Stimulated activated naive CD4-positive, alpha-beta T cell (primary cell): Measurements from ENCODE around the gene MAPT.
A peak's percentile ranks its signal among the peaks of the same experiment; 100 is the strongest.
"Not testable (repeated sequence)": the region's sequence is repeated elsewhere in the genome, so short reads cannot be mapped to it uniquely, and the experiment has no call there.

Source experiments
- DNase-seq, 6 experiments: peaks; one replicate each; lab custom pipeline; 2025; lab: John Stamatoyannopoulos, UW

Gene MAPT

GRCh38 chr17:46011711-46012505, 117.6 kb downstream of the MAPT start:
- no peak for DNase-seq

GRCh38 chr17:46012506-46013079, 118.2 kb downstream of the MAPT start:
- DNase-seq: no peak

GRCh38 chr17:46013127-46013501, 118.8 kb downstream of the MAPT start:
- DNase-seq: no peak

GRCh38 chr17:46013502-46014165, 119.3 kb downstream of the MAPT start:
- no peak for DNase-seq

GRCh38 chr17:46019408-46019925, 125.1 kb downstream of the MAPT start:
- DNase-seq: not testable (repeated sequence)

DNA sequence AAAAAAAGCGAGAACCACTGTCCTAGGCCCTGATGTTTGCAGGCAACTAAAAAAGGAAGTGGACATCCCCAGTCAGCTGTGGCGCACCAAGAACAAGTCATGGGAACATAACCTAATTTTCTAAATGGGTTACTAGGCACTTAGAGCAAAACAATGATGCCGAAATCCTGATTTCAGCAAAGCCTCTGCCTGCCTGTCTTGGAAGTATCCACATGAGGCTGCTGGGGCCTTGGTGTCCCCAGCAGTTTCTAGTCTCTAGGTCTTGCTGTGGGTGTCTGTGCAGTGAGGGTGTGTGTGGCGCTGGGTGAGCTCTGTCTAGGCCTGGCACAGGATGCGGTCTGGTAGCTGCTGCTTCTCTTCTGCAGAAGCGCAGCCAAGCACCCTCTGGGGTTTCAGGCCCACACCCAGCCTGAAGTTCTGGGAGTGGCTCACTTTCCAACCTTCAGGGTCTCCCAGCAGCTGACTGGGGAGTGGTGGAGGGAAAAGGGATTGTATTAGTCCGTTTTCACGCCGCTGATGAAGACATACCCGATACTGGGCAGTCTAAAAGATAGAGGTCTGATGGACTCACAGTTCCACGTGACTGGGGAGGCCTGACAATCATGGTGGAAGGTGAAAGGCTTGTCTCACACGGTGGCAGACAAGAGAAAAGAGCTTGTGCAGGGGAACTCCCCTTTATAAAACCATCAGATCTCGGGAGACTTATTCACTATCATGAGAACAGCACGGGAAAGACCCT, 125.8 kb downstream of the MAPT start:
- DNase-seq: peak in 5 of 6 experiments; percentile 9 to 37 (median 17)

GRCh38 chr17:46020998-46021397, 126.6 kb downstream of the MAPT start:
- no peak for DNase-seq

DNA sequence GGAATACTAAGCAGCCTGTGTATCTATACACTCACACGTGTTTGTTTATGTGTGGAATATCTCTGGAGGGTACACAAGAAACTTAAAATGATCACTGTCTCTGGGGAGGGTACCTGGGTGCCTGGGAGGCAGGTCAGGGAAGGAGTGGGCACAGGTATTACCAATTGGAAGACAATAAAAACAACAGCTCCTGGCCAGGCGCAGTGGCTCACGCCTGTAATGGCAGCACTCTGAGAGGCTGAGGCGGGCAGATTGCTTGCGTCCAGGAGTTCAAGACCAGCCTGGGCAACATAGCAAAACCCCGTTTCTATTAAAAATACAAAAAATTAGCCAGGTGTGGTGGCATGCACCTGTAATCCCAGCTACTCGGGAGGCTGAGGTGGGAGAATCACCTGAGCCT, 129.0 kb downstream of the MAPT start:
- DNase-seq: not testable (repeated sequence)

DNA sequence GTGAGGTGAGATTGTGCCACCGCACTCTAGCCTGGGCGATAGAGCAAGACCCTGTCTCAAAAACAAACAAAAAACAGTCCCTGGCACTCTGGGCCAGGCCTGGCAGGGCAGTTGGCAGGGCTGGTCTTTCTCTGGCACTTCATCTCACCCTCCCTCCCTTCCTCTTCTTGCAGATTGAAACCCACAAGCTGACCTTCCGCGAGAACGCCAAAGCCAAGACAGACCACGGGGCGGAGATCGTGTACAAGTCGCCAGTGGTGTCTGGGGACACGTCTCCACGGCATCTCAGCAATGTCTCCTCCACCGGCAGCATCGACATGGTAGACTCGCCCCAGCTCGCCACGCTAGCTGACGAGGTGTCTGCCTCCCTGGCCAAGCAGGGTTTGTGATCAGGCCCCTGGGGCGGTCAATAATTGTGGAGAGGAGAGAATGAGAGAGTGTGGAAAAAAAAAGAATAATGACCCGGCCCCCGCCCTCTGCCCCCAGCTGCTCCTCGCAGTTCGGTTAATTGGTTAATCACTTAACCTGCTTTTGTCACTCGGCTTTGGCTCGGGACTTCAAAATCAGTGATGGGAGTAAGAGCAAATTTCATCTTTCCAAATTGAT, 129.5 kb downstream of the MAPT start:
- no peak for DNase-seq

DNA sequence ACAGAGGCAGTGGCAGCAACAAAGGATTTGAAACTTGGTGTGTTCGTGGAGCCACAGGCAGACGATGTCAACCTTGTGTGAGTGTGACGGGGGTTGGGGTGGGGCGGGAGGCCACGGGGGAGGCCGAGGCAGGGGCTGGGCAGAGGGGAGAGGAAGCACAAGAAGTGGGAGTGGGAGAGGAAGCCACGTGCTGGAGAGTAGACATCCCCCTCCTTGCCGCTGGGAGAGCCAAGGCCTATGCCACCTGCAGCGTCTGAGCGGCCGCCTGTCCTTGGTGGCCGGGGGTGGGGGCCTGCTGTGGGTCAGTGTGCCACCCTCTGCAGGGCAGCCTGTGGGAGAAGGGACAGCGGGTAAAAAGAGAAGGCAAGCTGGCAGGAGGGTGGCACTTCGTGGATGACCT, 130.2 kb downstream of the MAPT start:
- DNase-seq: no peak

DNA sequence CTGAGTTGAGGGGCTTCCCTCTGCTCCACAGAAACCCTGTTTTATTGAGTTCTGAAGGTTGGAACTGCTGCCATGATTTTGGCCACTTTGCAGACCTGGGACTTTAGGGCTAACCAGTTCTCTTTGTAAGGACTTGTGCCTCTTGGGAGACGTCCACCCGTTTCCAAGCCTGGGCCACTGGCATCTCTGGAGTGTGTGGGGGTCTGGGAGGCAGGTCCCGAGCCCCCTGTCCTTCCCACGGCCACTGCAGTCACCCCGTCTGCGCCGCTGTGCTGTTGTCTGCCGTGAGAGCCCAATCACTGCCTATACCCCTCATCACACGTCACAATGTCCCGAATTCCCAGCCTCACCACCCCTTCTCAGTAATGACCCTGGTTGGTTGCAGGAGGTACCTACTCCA, 130.7 kb downstream of the MAPT start:
- no peak for DNase-seq

DNA sequence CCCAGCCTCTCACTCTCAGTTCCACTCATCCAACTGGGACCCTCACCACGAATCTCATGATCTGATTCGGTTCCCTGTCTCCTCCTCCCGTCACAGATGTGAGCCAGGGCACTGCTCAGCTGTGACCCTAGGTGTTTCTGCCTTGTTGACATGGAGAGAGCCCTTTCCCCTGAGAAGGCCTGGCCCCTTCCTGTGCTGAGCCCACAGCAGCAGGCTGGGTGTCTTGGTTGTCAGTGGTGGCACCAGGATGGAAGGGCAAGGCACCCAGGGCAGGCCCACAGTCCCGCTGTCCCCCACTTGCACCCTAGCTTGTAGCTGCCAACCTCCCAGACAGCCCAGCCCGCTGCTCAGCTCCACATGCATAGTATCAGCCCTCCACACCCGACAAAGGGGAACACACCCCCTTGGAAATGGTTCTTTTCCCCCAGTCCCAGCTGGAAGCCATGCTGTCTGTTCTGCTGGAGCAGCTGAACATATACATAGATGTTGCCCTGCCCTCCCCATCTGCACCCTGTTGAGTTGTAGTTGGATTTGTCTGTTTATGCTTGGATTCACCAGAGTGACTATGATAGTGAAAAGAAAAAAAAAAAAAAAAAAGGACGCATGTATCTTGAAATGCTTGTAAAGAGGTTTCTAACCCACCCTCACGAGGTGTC, 131.3 kb downstream of the MAPT start:
- DNase-seq: no peak

GRCh38 chr17:46026166-46027047, 132.1 kb downstream of the MAPT start:
- DNase-seq: no peak

GRCh38 chr17:46027048-46027975, 133.0 kb downstream of the MAPT start:
- DNase-seq: no peak

DNA sequence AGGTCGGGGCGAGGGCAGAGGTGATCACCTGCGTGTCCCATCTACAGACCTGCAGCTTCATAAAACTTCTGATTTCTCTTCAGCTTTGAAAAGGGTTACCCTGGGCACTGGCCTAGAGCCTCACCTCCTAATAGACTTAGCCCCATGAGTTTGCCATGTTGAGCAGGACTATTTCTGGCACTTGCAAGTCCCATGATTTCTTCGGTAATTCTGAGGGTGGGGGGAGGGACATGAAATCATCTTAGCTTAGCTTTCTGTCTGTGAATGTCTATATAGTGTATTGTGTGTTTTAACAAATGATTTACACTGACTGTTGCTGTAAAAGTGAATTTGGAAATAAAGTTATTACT, 133.6 kb downstream of the MAPT start:
- DNase-seq: no peak

- no peak for DNase-seq
These were observed 134.0 kb downstream of the MAPT start for GRCh38 chr17:46028374-46028773.

DNA sequence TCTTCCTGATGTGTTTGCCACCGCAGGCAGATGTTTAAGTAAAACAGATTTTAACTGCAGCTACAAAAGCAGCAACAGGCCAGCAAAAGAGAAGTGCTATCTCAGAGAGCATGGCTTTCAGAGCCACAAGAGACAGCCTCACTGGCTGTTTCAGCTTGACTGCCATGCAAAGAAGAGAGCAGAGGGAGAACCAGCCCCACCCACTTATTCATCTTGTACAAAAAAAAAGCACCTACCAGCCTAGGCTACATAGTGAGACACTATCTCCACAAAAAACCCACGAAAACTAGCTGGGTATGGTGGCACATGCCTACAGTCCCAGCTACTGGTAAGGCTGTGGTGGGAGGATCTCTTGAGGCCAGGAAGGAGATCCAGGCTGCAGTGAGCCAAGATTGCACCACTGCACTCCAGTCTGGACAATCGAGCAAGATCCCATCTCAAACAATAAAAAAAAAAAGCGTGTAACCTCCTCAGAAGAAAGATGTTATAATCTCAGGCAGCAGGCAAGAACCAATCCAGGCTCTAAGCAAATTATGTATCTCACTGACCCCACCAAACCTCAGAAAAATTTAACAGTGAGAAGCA, 134.7 kb downstream of the MAPT start:
- DNase-seq: no peak

GRCh38 chr17:46029627-46030026, 135.3 kb downstream of the MAPT start:
- no peak for DNase-seq

DNA sequence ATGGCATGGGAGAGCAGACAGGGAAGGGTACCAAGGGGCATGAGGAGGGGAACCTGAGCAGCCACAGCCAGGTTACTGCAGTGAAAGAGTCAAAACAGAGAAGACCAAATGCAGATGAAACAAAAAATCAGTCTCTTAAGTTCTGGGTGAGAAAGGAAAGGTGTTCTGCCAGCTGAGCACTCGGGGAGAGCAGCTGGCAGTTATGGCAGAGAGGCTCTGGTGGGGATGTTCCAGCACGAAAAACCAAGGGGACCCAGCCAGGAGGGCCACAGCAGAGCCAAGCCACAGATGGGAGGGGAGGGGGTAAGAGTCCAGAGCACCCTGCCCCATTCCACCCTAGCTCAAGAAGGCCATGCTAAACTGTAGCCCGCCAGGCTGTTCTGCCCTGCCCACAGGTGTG, 136.4 kb downstream of the MAPT start:
- peak in 1 of 6 experiments; percentile 4 for DNase-seq
